HepG2 (cell line): ENCODE results near the gene SBK3. TPM values are rescaled to one million over a fixed set of nuclear protein-coding genes. Genes with fewer than 3 reads are reported as not detected.

Experiments used
- ATAC-seq: fragments of 200-7000 bp; cut with Tn5 transposase; 3 replicates; pipeline ENCODE4 v1.9.1; 2020; ENCODE audit warnings: mild to moderate bottlenecking, moderate library complexity
- BruUV-seq: library from RNA; stranded (reverse); fragments of 400-500 nt; replicated peaks from 2 replicates; lab custom pipeline; 2021; lab: Mats Ljungman, UMichigan
- CTCF ChIA-PET: fragments of 300-600 bp; formaldehyde crosslinking; extraction: SDS; loops from one replicate; lab custom pipeline; 2021; ENCODE audit warnings: low total read pairs, inconsistent platforms, low intra/inter-chr PET ratio; lab: Yijun Ruan, JAX
- POLR2A ChIA-PET: fragments of 350-600 bp; sonication (Branson Sonifier 250); formaldehyde crosslinking; loops from one replicate; lab custom pipeline; 2020; ENCODE audit warnings: antibody characterized with exemption, inconsistent platforms; lab: Yijun Ruan, JAX
- DNase-seq: peaks from one replicate; pipeline ENCODE4 v3.0.0-alpha.2; 2015; ENCODE audit warnings: low spot score
- FAIRE-seq: peaks from 3 replicates; lab custom pipeline; 2011; peaks lifted over from hg19 to GRCh38; lab: Jason Lieb, UNC
- H2AFZ ChIP-seq: one replicate; pipeline ENCODE4 v1.6.1; 2011; ENCODE audit warnings: low read length, inconsistent platforms
- H3K27ac ChIP-seq: fragments of 300-600 bp; 3 replicates; pipeline ENCODE4 v1.8.0; 2011; ENCODE audit warnings: mixed run types, mild to moderate bottlenecking, mixed read lengths, low read length, inconsistent platforms; ENCODE audit not compliant: insufficient read depth; ENCODE audit errors: extremely low read length
- H3K27me3 ChIP-seq, 2 experiments: fragments of 200-600 bp in 1 of 2; 2 replicates in 1 of 2; 3 replicates in 1 of 2; pipeline versions ENCODE4 v1.6.0 to v1.8.0; 2011; ENCODE audit warnings: low read length in 2 of 2, mild to moderate bottlenecking in 2 of 2, moderate library complexity in 2 of 2, inconsistent platforms in 1 of 2; ENCODE audit not compliant: insufficient read depth in 2 of 2, control insufficient read depth in 1 of 2
- H3K36me3 ChIP-seq, 2 experiments: fragments of 200-600 bp in 1 of 2; replicated peaks in 1 of 2; 2 replicates in 1 of 2; 3 replicates in 1 of 2; pipeline versions ENCODE4 v1.5.1 to v1.8.0; 2011; ENCODE audit warnings: low read length in 2 of 2, inconsistent platforms in 1 of 2; ENCODE audit not compliant: insufficient read depth in 2 of 2, control insufficient read depth in 1 of 2
- H3K4me1 ChIP-seq: 2 replicates; pipeline ENCODE4 v1.5.1; 2012; ENCODE audit warnings: low read length, inconsistent platforms; ENCODE audit not compliant: insufficient read depth
- H3K4me2 ChIP-seq: 2 replicates; pipeline ENCODE4 v1.6.0; 2011; ENCODE audit warnings: low read depth, low read length, inconsistent platforms
- H3K4me3 ChIP-seq, 3 experiments: fragments of 200-600 bp in 1 of 3; sonication (generic), shearing (Covaris generic) in 1 of 3; replicated peaks in 1 of 3; 2 replicates each; pipeline ENCODE4 v1.5.1; 2011 to 2016; ENCODE audit warnings: low read length in 3 of 3, inconsistent platforms in 2 of 3, low read depth in 2 of 3, mild to moderate bottlenecking in 2 of 3, control low read depth in 1 of 3, mixed read lengths in 1 of 3; ENCODE audit not compliant: insufficient read depth in 1 of 3
- H3K79me2 ChIP-seq: one replicate; pipeline ENCODE4 v1.6.1; 2011; ENCODE audit warnings: low read length, inconsistent platforms; ENCODE audit not compliant: insufficient read depth
- H3K9ac ChIP-seq: 2 replicates; pipeline ENCODE4 v1.6.0; 2011; ENCODE audit warnings: mild to moderate bottlenecking, low read depth, low read length, inconsistent platforms; ENCODE audit not compliant: insufficient read depth
- H3K9me3 ChIP-seq: 2 replicates; pipeline ENCODE4 v1.5.1; 2012; ENCODE audit warnings: mild to moderate bottlenecking, low read length
- H4K20me1 ChIP-seq: 2 replicates; pipeline ENCODE4 v1.6.0; 2011; ENCODE audit warnings: inconsistent platforms, mild to moderate bottlenecking, low read length, moderate library complexity; ENCODE audit not compliant: insufficient read depth
- BHLHE40 ChIP-seq: IDR thresholded peaks from 2 replicates; pipeline ENCODE4 v1.6.1; 2011; ENCODE audit warnings: low read length, improper control_type of control experiment
- IRF2 ChIP-seq: IDR thresholded peaks from 2 replicates; pipeline ENCODE4 v1.6.1; 2018; ENCODE audit warnings: missing genetic modification reagents, missing compliant biosample characterization
- KAT7 ChIP-seq: IDR thresholded peaks from 2 replicates; pipeline ENCODE4 v1.6.1; 2018; ENCODE audit warnings: borderline replicate concordance, missing compliant biosample characterization
- MYNN ChIP-seq: sonication (generic); formaldehyde crosslinking; IDR thresholded peaks from 2 replicates; pipeline ENCODE4 v1.4.0; 2020; ENCODE audit warnings: mild to moderate bottlenecking, low read depth, missing genetic modification reagents
- REXO4 ChIP-seq: sonication (generic); formaldehyde crosslinking; IDR thresholded peaks from 2 replicates; pipeline ENCODE4 v1.8.0; 2022; ENCODE audit warnings: missing genetic modification reagents, mild to moderate bottlenecking, borderline replicate concordance
- TFDP1 ChIP-seq: IDR thresholded peaks from 2 replicates; pipeline ENCODE4 v1.6.1; 2016; ENCODE audit warnings: missing compliant biosample characterization, missing genetic modification reagents, borderline replicate concordance
- XBP1 ChIP-seq: sonication (generic); formaldehyde crosslinking; IDR thresholded peaks from 2 replicates; pipeline ENCODE4 v1.5.0; 2020; ENCODE audit warnings: missing genetic modification reagents
- ZBTB10 ChIP-seq: sonication (generic); formaldehyde crosslinking; IDR thresholded peaks from 2 replicates; pipeline ENCODE4 v1.4.0; 2020; ENCODE audit warnings: missing genetic modification reagents, borderline replicate concordance
- ZBTB21 ChIP-seq: sonication (generic); formaldehyde crosslinking; IDR thresholded peaks from 2 replicates; pipeline ENCODE4 v1.4.0; 2020; ENCODE audit warnings: missing genetic modification reagents
- ZBTB8A ChIP-seq: sonication (generic); formaldehyde crosslinking; IDR thresholded peaks from 2 replicates; pipeline ENCODE4 v1.4.0; 2020; ENCODE audit warnings: mild to moderate bottlenecking, low read depth, missing genetic modification reagents, borderline replicate concordance
- ZMYM2 ChIP-seq: sonication (generic); formaldehyde crosslinking; IDR thresholded peaks from 2 replicates; pipeline ENCODE4 v1.8.0; 2022; ENCODE audit warnings: mild to moderate bottlenecking, missing genetic modification reagents
- ZNF556 ChIP-seq: sonication (generic); formaldehyde crosslinking; IDR thresholded peaks from 2 replicates; pipeline ENCODE4 v1.4.0; 2020; ENCODE audit warnings: mild to moderate bottlenecking, missing genetic modification reagents, borderline replicate concordance
- ZNF775 ChIP-seq: sonication (generic); formaldehyde crosslinking; IDR thresholded peaks from 2 replicates; pipeline ENCODE4 v1.4.0; 2020; ENCODE audit warnings: missing genetic modification reagents, mild to moderate bottlenecking, moderate library complexity, borderline replicate concordance
- whole genome bisulfite sequencing: methylation state at CpG from one replicate; pipeline ENCODE4 v1.1.6; 2017; ENCODE audit warnings: low lambda C conversion rate; 5-methylcytosine and 5-hydroxymethylcytosine counted together
- in situ Hi-C: cut with HindIII; loops from 2 replicates; pipeline ENCODE4 v1.10.0; 2017; ENCODE audit warnings: low pct_unique_long_range_greater_than_20kb; ENCODE audit not compliant: extremely low pct_ligation_motif_present
- intact Hi-C: fragments of 100-400 bp; cut with micrococcal nuclease; formaldehyde crosslinking; loops from one replicate; pipeline ENCODE4 v1.10.0; 2022; ENCODE audit not compliant: unreplicated experiment
- polyA plus RNA-seq, 8 experiments: library from polyadenylated mRNA; depleted of rRNA in 3 of 8; stranded (reverse) in 7 of 8; unstranded in 1 of 8; fragments of >200 nt; fragmentation: Illumina TruSeq in 4 of 8; extraction: Trizol in 4 of 8; gene quantifications; 2 replicates each; pipeline versions ENCODE4 v1.2.1 to v1.2.3, GENCODE V29; 2011 to 2016; ENCODE audit warnings: low read depth in 4 of 8, missing spikeins in 1 of 8, mixed read lengths in 1 of 8; ENCODE audit not compliant: insufficient read depth in 1 of 8
- total RNA-seq, 5 experiments: library from RNA; depleted of rRNA; stranded (reverse); fragments of >200 nt; fragmentation: Illumina TruSeq; extraction: Trizol; gene quantifications; 2 replicates each; pipeline ENCODE4 v1.2.3, GENCODE V29; 2016; ENCODE audit warnings: low read depth in 1 of 5
- TF ChIP-seq, protein P1 (sequence below): sonication (generic); formaldehyde crosslinking; IDR thresholded peaks from 2 replicates; pipeline ENCODE4 v1.4.0; 2020; ENCODE audit warnings: mild to moderate bottlenecking, missing genetic modification reagents

The SBK3 gene
- total and polyA plus RNA-seq, 2 of the 13 experiments (the other 11 are each of a cell fraction or from before 2014, with no cell fraction given): 0.66 to 0.77 TPM

DNA sequence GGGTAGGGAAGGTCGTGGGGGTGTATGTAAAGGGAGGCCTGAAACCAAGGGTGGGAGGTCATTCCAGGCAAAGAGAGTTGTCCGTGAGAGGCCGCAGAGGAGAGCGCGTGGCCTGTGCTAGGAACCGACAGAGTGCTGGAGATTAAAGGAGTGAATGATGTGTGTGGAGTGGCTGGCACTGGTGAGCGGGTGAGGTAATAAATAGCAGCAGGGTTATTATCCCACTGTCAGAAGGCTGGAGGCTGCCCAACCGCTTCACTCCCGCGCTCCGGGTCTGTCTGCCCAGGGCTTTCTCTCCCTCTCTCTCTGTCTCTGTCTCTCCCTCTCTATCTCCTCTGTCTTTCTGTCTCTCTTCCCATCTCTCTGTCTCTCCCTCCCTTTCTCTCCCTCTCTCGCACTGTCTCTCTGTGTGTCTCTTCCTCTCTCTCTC is 17.9 kb upstream of the SBK3 start:
- Histone ChIP-seq H3K9ac (no peak overlapping the region), H2AFZ (no peak overlapping the region), H3K4me1 (peaks cover 16% of the 10 kb centered on the region), H3K36me3 (no peaks in the 10 kb centered on the region)
- no peak for FAIRE-seq
- no TSS peak for BruUV-seq
- WGBS: 25% methylated on average over 12 of the region's 12 CpGs
- in situ Hi-C loops: no loop called here
- TF ChIP-seq BHLHE40 (no peak), KAT7 (CRISPR knock-in tag) (no peak), REXO4 (CRISPR knock-in tag) (no peak), XBP1 (no peak), ZNF556 (CRISPR knock-in tag) (no peak)
- TF ChIP-seq, protein P1, sequence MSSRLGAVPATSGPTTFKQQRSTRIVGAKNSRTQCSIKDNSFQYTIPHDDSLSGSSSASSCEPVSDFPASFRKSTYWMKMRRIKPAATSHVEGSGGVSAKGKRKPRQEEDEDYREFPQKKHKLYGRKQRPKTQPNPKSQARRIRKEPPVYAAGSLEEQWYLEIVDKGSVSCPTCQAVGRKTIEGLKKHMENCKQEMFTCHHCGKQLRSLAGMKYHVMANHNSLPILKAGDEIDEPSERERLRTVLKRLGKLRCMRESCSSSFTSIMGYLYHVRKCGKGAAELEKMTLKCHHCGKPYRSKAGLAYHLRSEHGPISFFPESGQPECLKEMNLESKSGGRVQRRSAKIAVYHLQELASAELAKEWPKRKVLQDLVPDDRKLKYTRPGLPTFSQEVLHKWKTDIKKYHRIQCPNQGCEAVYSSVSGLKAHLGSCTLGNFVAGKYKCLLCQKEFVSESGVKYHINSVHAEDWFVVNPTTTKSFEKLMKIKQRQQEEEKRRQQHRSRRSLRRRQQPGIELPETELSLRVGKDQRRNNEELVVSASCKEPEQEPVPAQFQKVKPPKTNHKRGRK (CRISPR knock-in tag): no peak
- TF ChIP-seq, all 625 proteins: peak for 0
- peak overlapping the region; percentile 29; the same call in 1 of the 2 replicates for H3K4me2 ChIP-seq
- intact Hi-C loops: no loop called here
- CTCF ChIA-PET: no interaction called here
- H3K4me3 ChIP-seq: no peak overlapping the region
- POLR2A ChIA-PET: no interaction called here
- no peaks in the 10 kb centered on the region for H3K9me3 ChIP-seq
- no peaks in the 10 kb centered on the region for H4K20me1 ChIP-seq
- H3K27me3 ChIP-seq: peaks cover 0 to 5% of the 10 kb centered on the region in 2 experiments; a peak in 2 of 5 replicates
- DNase-seq (no peak), ATAC-seq (peak; percentile 54)
- no peaks in the 10 kb centered on the region for H3K79me2 ChIP-seq
- H3K27ac ChIP-seq: no peak overlapping the region

DNA sequence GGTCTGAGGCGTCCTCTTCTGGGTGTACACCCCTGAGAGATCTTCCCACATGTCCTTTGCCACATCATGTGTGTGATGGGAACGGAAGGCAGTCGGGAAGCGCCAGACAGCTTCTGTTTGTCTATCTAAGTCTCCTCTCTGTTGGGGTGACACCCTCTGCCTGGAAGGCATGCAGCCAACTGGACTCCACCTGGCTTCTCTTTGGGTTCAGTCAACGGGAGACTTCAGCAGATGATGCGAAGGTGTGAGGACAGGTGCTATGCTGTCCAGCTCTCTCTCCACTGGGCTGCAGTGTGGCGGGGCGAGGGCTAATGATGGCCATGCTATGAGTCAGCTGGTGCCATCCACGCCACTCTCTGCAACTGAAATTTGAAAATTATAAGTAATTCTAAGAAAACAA is 14.3 kb upstream of the SBK3 start:
- H3K27me3 ChIP-seq: peaks cover 0 to 5% of the 10 kb centered on the region in 2 experiments; a peak in 2 of 5 replicates
- intact Hi-C loops (loop anchor here (10.0 kb wide), 1 partner anchor 45 kb away; the partner anchor contains the start of genes ZNF524 and ZNF865), in situ Hi-C loops (no loop called here)
- no peak for DNase-seq
- ChIA-PET POLR2A (no interaction called here), CTCF (no interaction called here)
- H3K9me3 ChIP-seq: no peaks in the 10 kb centered on the region
- H3K79me2 ChIP-seq: no peaks in the 10 kb centered on the region
- no peaks in the 10 kb centered on the region for H3K36me3 ChIP-seq
- H3K4me3 ChIP-seq: no peak overlapping the region
- no peak overlapping the region for H3K27ac ChIP-seq
- no peak for ATAC-seq
- H4K20me1 ChIP-seq: no peaks in the 10 kb centered on the region
- no peak overlapping the region for H3K4me2 ChIP-seq
- WGBS: 63% methylated on average over 9 of the region's 9 CpGs
- H3K4me1 ChIP-seq: peaks cover 45% of the 10 kb centered on the region
- no peak for FAIRE-seq
- H3K9ac ChIP-seq: no peak overlapping the region
- H2AFZ ChIP-seq: no peak overlapping the region
- BruUV-seq: no TSS peak
- TF ChIP-seq ZNF775 (CRISPR knock-in tag) (no peak), ZMYM2 (CRISPR knock-in tag) (no peak), ZBTB21 (no peak), IRF2 (CRISPR knock-in tag) (no peak), MYNN (CRISPR knock-in tag) (no peak), ZBTB8A (CRISPR knock-in tag) (no peak), TFDP1 (no peak), ZBTB10 (CRISPR knock-in tag) (no peak)
